HepG2 (cell line): ENCODE data around the gene GLB1L. TPM values are rescaled to one million over a fixed set of nuclear protein-coding genes. Genes with fewer than 3 reads are reported as not detected.

Experiments
- ARID5B ChIP-seq: IDR thresholded peaks from 2 replicates; pipeline ENCODE4 v1.4.0; 2020; ENCODE audit warnings: mild to moderate bottlenecking, missing genetic modification reagents
- ATF1 ChIP-seq: IDR thresholded peaks from 2 replicates; pipeline ENCODE4 v1.6.1; 2016; ENCODE audit warnings: mild to moderate bottlenecking, control low read depth
- BORCS8-MEF2B ChIP-seq: sonication (generic); formaldehyde crosslinking; IDR thresholded peaks from 2 replicates; pipeline ENCODE4 v1.8.0; 2022; ENCODE audit warnings: mild to moderate bottlenecking, missing genetic modification reagents
- CREB1 ChIP-seq, 2 experiments: fragments of 450-650 bp in 1 of 2; IDR thresholded peaks; 2 replicates each; pipeline ENCODE4 v1.6.1; 2016 to 2017; ENCODE audit warnings: control low read depth in 1 of 2, mild to moderate bottlenecking in 1 of 2, missing compliant biosample characterization in 1 of 2, missing genetic modification characterization in 1 of 2
- IRF2 ChIP-seq: IDR thresholded peaks from 2 replicates; pipeline ENCODE4 v1.6.1; 2018; ENCODE audit warnings: missing genetic modification reagents, missing compliant biosample characterization
- MIXL1 ChIP-seq: IDR thresholded peaks from 2 replicates; pipeline ENCODE4 v1.6.1; 2016
- RBM22 ChIP-seq: fragments of 200-400 bp; formaldehyde crosslinking; optimal IDR thresholded peaks from 2 replicates; pipeline ENCODE3; 2017; ENCODE audit warnings: mild to moderate bottlenecking, low read length, moderate library complexity
- REPIN1 ChIP-seq: sonication (generic); formaldehyde crosslinking; IDR thresholded peaks from 2 replicates; pipeline ENCODE4 v1.8.0; 2022; ENCODE audit warnings: missing genetic modification reagents, low read depth, mild to moderate bottlenecking, borderline replicate concordance
- SALL1 ChIP-seq: sonication (generic); formaldehyde crosslinking; IDR thresholded peaks from 2 replicates; pipeline ENCODE4 v1.8.0; 2022; ENCODE audit warnings: mild to moderate bottlenecking, missing genetic modification reagents
- TIGD3 ChIP-seq: sonication (generic); formaldehyde crosslinking; IDR thresholded peaks from 2 replicates; pipeline ENCODE4 v1.5.1; 2020; ENCODE audit warnings: mild to moderate bottlenecking, missing genetic modification reagents, borderline replicate concordance
- ZSCAN5A ChIP-seq: sonication (generic); formaldehyde crosslinking; IDR thresholded peaks from 2 replicates; pipeline ENCODE4 v1.8.0; 2022; ENCODE audit warnings: mild to moderate bottlenecking, missing genetic modification reagents, borderline replicate concordance
- polyA plus RNA-seq, 8 experiments: library from polyadenylated mRNA; depleted of rRNA in 3 of 8; stranded (reverse) in 7 of 8; unstranded in 1 of 8; fragments of >200 nt; fragmentation: Illumina TruSeq in 4 of 8; extraction: Trizol in 4 of 8; gene quantifications; 2 replicates each; pipeline versions ENCODE4 v1.2.1 to v1.2.3, GENCODE V29; 2011 to 2016; ENCODE audit warnings: low read depth in 4 of 8, missing spikeins in 1 of 8, mixed read lengths in 1 of 8; ENCODE audit not compliant: insufficient read depth in 1 of 8
- total RNA-seq, 5 experiments: library from RNA; depleted of rRNA; stranded (reverse); fragments of >200 nt; fragmentation: Illumina TruSeq; extraction: Trizol; gene quantifications; 2 replicates each; pipeline ENCODE4 v1.2.3, GENCODE V29; 2016; ENCODE audit warnings: low read depth in 1 of 5
- TF ChIP-seq, protein P1 (sequence below): sonication (generic); formaldehyde crosslinking; IDR thresholded peaks from 2 replicates; pipeline ENCODE4 v1.5.0; 2020; ENCODE audit warnings: mild to moderate bottlenecking, missing genetic modification reagents
- TF ChIP-seq, protein P2 (sequence below): sonication (generic); formaldehyde crosslinking; IDR thresholded peaks from 2 replicates; pipeline ENCODE4 v1.4.0; 2020; ENCODE audit warnings: missing genetic modification reagents, borderline replicate concordance

The GLB1L gene
- total and polyA plus RNA-seq, 2 of the 13 experiments (the other 11 are each of a cell fraction or from before 2014, with no cell fraction given), result 6.8 to 7.3 TPM

DNA sequence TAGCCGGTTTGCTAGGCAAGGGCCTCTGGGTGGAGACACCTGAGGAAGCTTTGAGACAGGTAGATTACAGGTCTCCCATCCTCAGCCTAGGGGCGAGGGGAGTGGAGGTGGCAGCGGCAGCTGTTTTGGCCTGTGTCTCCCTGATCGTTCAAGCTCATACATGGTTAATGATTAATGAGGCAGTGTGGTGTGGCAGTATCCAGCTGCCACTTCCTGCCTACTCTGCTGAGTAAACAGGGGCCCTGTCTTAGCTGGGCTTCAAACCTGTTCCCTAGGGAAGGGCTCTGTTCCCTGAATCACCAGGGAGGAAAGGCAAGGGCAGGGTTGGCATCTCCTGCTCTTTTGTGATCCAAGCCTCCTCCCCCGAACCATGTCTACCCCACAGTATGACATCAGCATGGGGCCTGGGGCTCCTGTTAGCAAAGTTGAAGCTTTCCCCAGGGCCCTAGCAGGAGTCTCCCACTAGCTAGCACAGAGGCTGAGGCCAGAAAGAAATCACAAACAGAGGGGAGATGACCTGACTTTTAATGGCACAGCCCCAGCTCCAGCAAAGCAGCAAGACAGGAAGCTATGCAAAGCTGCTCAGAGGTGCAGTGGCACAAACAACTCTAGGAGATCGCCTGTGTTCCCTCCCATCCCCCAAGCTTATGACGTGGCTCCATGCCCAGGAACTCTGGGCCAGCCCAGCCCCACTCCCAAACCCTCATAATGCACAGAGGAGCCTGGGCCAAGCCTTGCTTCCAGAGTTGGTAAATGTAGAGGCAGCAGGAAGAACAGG lies 4.1 kb upstream of the GLB1L start (continued):
- TF ChIP-seq, protein P1, sequence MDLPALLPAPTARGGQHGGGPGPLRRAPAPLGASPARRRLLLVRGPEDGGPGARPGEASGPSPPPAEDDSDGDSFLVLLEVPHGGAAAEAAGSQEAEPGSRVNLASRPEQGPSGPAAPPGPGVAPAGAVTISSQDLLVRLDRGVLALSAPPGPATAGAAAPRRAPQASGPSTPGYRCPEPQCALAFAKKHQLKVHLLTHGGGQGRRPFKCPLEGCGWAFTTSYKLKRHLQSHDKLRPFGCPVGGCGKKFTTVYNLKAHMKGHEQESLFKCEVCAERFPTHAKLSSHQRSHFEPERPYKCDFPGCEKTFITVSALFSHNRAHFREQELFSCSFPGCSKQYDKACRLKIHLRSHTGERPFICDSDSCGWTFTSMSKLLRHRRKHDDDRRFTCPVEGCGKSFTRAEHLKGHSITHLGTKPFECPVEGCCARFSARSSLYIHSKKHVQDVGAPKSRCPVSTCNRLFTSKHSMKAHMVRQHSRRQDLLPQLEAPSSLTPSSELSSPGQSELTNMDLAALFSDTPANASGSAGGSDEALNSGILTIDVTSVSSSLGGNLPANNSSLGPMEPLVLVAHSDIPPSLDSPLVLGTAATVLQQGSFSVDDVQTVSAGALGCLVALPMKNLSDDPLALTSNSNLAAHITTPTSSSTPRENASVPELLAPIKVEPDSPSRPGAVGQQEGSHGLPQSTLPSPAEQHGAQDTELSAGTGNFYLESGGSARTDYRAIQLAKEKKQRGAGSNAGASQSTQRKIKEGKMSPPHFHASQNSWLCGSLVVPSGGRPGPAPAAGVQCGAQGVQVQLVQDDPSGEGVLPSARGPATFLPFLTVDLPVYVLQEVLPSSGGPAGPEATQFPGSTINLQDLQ (CRISPR knock-in tag), result peak; percentile 30; the same call in 1 of the 2 replicates
- TF ChIP-seq, protein P2, sequence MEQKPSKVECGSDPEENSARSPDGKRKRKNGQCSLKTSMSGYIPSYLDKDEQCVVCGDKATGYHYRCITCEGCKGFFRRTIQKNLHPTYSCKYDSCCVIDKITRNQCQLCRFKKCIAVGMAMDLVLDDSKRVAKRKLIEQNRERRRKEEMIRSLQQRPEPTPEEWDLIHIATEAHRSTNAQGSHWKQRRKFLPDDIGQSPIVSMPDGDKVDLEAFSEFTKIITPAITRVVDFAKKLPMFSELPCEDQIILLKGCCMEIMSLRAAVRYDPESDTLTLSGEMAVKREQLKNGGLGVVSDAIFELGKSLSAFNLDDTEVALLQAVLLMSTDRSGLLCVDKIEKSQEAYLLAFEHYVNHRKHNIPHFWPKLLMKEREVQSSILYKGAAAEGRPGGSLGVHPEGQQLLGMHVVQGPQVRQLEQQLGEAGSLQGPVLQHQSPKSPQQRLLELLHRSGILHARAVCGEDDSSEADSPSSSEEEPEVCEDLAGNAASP, result peak; percentile 39
- peak; percentile 88 for TF ChIP-seq RBM22
- TF ChIP-seq IRF2 (CRISPR knock-in tag), result peak; percentile 58; the same call in 1 of the 2 replicates
- peak; percentile 87 for TF ChIP-seq ATF1
- TF ChIP-seq ZSCAN5A, result 0 out of 2 replicates have a peak, but pooled peaks have one; percentile 34
- peak; percentile 70 for TF ChIP-seq ARID5B (CRISPR knock-in tag)
- TF ChIP-seq SALL1 (CRISPR knock-in tag), result peak; percentile 75; the same call in 1 of the 2 replicates
- peak; percentile 91 for TF ChIP-seq MIXL1
- no peak for TF ChIP-seq TIGD3
- TF ChIP-seq BORCS8-MEF2B (CRISPR knock-in tag), result peak; percentile 81; the same call in 1 of the 2 replicates
- TF ChIP-seq CREB1 (IDR thresholded peaks at IDR 0.05), result peak; percentile 81
- TF ChIP-seq CREB1 (CRISPR knock-in tag; IDR thresholded peaks at IDR 0.05), result peak; percentile 93
- peak; percentile 89 for TF ChIP-seq REPIN1 (CRISPR knock-in tag)
